GM12878 (cell line): ENCODE results near the gene CHRM3.

ENCODE experiments used
- E2F4 ChIP-seq: IDR thresholded peaks from 2 replicates; pipeline ENCODE4 v1.6.1; 2012; ENCODE audit warnings: low read depth, low read length, improper control_type of control experiment
- EP300 ChIP-seq, 2 experiments: fragments of 150-350 bp in 1 of 2; IDR thresholded peaks; 2 replicates each; pipeline ENCODE4 v1.6.1; 2011 to 2012; ENCODE audit warnings: low read depth in 2 of 2, low read length in 2 of 2, borderline replicate concordance in 1 of 2, improper control_type of control experiment in 1 of 2, inconsistent platforms in 1 of 2; ENCODE audit not compliant: control insufficient read depth in 1 of 2
- EZH2 ChIP-seq: IDR thresholded peaks from 2 replicates; pipeline ENCODE4 v1.6.1; 2012; ENCODE audit warnings: low read depth, mild to moderate bottlenecking, control low read depth, inconsistent platforms, low read length, borderline replicate concordance; ENCODE audit not compliant: control insufficient read depth
- FOXK2 ChIP-seq: fragments of 450-650 bp; IDR thresholded peaks from 2 replicates; pipeline ENCODE4 v1.6.1; 2017; ENCODE audit warnings: mild to moderate bottlenecking, moderate library complexity
- JUND ChIP-seq: IDR thresholded peaks from 2 replicates; pipeline ENCODE4 v1.6.1; 2012; ENCODE audit warnings: low read depth, mild to moderate bottlenecking, low read length, improper control_type of control experiment, moderate library complexity
- MXI1 ChIP-seq: fragments of 150-350 bp; IDR thresholded peaks from 2 replicates; pipeline ENCODE4 v1.6.1; 2011; ENCODE audit warnings: low read depth, mild to moderate bottlenecking, inconsistent platforms, low read length, improper control_type of control experiment
- PML ChIP-seq: IDR thresholded peaks from 2 replicates; pipeline ENCODE4 v1.6.1; 2012; ENCODE audit warnings: low read length, inconsistent platforms
- POLR2A ChIP-seq: IDR thresholded peaks from 2 replicates; pipeline ENCODE4 v1.6.1; 2011; ENCODE audit warnings: low read depth, mild to moderate bottlenecking, low read length
- POLR2AphosphoS5 ChIP-seq: IDR thresholded peaks from 2 replicates; pipeline ENCODE4 v1.6.1; 2011; ENCODE audit warnings: mild to moderate bottlenecking, low read length, inconsistent platforms
- RAD51 ChIP-seq: fragments of 450-650 bp; IDR thresholded peaks from 2 replicates; pipeline ENCODE4 v1.6.1; 2016; ENCODE audit warnings: moderate library complexity, mild to moderate bottlenecking, inconsistent platforms
- TBL1XR1 ChIP-seq: IDR thresholded peaks from 2 replicates; pipeline ENCODE4 v1.6.1; 2012; ENCODE audit warnings: low read depth, low read length, improper control_type of control experiment
- TF ChIP-seq, protein P1 (sequence below): IDR thresholded peaks from 2 replicates; pipeline ENCODE4 v1.6.1; 2011; ENCODE audit warnings: low read depth, mild to moderate bottlenecking, low read length, moderate library complexity, borderline replicate concordance; ENCODE audit errors: extremely low read depth
- TF ChIP-seq, protein P2 (sequence below): IDR thresholded peaks from 2 replicates; pipeline ENCODE4 v1.6.1; 2012; ENCODE audit warnings: improper control_type of control experiment, low read depth, low read length; ENCODE audit not compliant: insufficient replicate concordance
- TF ChIP-seq, protein P3 (sequence below): fragments of 450-650 bp; IDR thresholded peaks from 2 replicates; pipeline ENCODE4 v1.6.1; 2016; ENCODE audit warnings: mild to moderate bottlenecking

- TF ChIP-seq POLR2AphosphoS5 (no peak), FOXK2 (no peak), JUND (no peak), E2F4 (no peak), EZH2 (no peak), TBL1XR1 (no peak), MXI1 (no peak), EP300 (IDR thresholded peaks at IDR 0.05; ENCODE audit: borderline replicate concordance in 1 of 2, control insufficient read depth in 1 of 2, low read depth in 2 of 2, low read length in 2 of 2) (no peak), PML (no peak), POLR2A (no peak), RAD51 (no peak)
- TF ChIP-seq, protein P1, sequence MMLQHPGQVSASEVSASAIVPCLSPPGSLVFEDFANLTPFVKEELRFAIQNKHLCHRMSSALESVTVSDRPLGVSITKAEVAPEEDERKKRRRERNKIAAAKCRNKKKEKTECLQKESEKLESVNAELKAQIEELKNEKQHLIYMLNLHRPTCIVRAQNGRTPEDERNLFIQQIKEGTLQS = no peak
- TF ChIP-seq, protein P2, sequence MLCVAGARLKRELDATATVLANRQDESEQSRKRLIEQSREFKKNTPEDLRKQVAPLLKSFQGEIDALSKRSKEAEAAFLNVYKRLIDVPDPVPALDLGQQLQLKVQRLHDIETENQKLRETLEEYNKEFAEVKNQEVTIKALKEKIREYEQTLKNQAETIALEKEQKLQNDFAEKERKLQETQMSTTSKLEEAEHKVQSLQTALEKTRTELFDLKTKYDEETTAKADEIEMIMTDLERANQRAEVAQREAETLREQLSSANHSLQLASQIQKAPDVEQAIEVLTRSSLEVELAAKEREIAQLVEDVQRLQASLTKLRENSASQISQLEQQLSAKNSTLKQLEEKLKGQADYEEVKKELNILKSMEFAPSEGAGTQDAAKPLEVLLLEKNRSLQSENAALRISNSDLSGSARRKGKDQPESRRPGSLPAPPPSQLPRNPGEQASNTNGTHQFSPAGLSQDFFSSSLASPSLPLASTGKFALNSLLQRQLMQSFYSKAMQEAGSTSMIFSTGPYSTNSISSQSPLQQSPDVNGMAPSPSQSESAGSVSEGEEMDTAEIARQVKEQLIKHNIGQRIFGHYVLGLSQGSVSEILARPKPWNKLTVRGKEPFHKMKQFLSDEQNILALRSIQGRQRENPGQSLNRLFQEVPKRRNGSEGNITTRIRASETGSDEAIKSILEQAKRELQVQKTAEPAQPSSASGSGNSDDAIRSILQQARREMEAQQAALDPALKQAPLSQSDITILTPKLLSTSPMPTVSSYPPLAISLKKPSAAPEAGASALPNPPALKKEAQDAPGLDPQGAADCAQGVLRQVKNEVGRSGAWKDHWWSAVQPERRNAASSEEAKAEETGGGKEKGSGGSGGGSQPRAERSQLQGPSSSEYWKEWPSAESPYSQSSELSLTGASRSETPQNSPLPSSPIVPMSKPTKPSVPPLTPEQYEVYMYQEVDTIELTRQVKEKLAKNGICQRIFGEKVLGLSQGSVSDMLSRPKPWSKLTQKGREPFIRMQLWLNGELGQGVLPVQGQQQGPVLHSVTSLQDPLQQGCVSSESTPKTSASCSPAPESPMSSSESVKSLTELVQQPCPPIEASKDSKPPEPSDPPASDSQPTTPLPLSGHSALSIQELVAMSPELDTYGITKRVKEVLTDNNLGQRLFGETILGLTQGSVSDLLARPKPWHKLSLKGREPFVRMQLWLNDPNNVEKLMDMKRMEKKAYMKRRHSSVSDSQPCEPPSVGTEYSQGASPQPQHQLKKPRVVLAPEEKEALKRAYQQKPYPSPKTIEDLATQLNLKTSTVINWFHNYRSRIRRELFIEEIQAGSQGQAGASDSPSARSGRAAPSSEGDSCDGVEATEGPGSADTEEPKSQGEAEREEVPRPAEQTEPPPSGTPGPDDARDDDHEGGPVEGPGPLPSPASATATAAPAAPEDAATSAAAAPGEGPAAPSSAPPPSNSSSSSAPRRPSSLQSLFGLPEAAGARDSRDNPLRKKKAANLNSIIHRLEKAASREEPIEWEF = no peak
- TF ChIP-seq, protein P3, sequence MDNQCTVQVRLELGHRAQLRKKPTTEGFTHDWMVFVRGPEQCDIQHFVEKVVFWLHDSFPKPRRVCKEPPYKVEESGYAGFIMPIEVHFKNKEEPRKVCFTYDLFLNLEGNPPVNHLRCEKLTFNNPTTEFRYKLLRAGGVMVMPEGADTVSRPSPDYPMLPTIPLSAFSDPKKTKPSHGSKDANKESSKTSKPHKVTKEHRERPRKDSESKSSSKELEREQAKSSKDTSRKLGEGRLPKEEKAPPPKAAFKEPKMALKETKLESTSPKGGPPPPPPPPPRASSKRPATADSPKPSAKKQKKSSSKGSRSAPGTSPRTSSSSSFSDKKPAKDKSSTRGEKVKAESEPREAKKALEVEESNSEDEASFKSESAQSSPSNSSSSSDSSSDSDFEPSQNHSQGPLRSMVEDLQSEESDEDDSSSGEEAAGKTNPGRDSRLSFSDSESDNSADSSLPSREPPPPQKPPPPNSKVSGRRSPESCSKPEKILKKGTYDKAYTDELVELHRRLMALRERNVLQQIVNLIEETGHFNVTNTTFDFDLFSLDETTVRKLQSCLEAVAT = no peak
These were observed 25.0 kb upstream of the CHRM3 start for GRCh38 chr1:239361403-239361802.
